GM12878 (cell line): Measurements from ENCODE around the gene GLB1L. TPM values are rescaled to one million over a fixed set of nuclear protein-coding genes. Genes with fewer than 3 reads are reported as not detected.

Experiments
- ESRRA ChIP-seq: IDR thresholded peaks from 2 replicates; pipeline ENCODE4 v1.6.1; 2012; ENCODE audit warnings: mild to moderate bottlenecking, low read length, improper control_type of control experiment
- GATAD2B ChIP-seq: fragments of 450-650 bp; conservative IDR thresholded peaks from 2 replicates; pipeline ENCODE4 v1.6.1; 2017; ENCODE audit warnings: low read depth, mild to moderate bottlenecking, moderate library complexity
- IRF4 ChIP-seq: IDR thresholded peaks from 2 replicates; pipeline ENCODE4 v1.6.1; 2011; ENCODE audit warnings: low read depth, low read length
- MEF2B ChIP-seq: fragments of 450-650 bp; IDR thresholded peaks from 2 replicates; pipeline ENCODE4 v1.6.1; 2018; ENCODE audit warnings: mild to moderate bottlenecking, moderate library complexity; ENCODE audit not compliant: partially characterized antibody, poor library complexity, severe bottlenecking
- NKRF ChIP-seq: fragments of 450-650 bp; conservative IDR thresholded peaks from 2 replicates; pipeline ENCODE4 v1.6.1; 2017; ENCODE audit warnings: mild to moderate bottlenecking, moderate library complexity
- POLR2AphosphoS5 ChIP-seq: IDR thresholded peaks from 2 replicates; pipeline ENCODE4 v1.6.1; 2011; ENCODE audit warnings: mild to moderate bottlenecking, low read length, inconsistent platforms
- RBBP5 ChIP-seq: fragments of 200-600 bp; sonication (generic); conservative IDR thresholded peaks from 2 replicates; pipeline ENCODE4 v1.6.1; 2016
- RELA ChIP-seq: fragments of 450-650 bp; IDR thresholded peaks from 2 replicates; pipeline ENCODE4 v1.8.0; 2014; ENCODE audit warnings: borderline replicate concordance; ENCODE audit not compliant: partially characterized antibody
- SUPT20H ChIP-seq: IDR thresholded peaks from 2 replicates; pipeline ENCODE4 v1.6.1; 2011; ENCODE audit warnings: low read depth, mild to moderate bottlenecking, low read length, moderate library complexity, borderline replicate concordance; ENCODE audit not compliant: control insufficient read depth
- YY1 ChIP-seq: IDR thresholded peaks from 2 replicates; pipeline ENCODE4 v1.6.1; 2011; ENCODE audit warnings: low read depth, mild to moderate bottlenecking, low read length
- ZBTB11 ChIP-seq: fragments of 450-650 bp; formaldehyde crosslinking; IDR thresholded peaks from 2 replicates; pipeline ENCODE4 v1.5.0; 2022; ENCODE audit warnings: mild to moderate bottlenecking, missing genetic modification characterization
- ZNF207 ChIP-seq: fragments of 450-650 bp; IDR thresholded peaks from 2 replicates; pipeline ENCODE4 v1.6.1; 2014; ENCODE audit warnings: antibody characterized with exemption, mild to moderate bottlenecking, borderline replicate concordance
- ZNF24 ChIP-seq: fragments of 450-650 bp; IDR thresholded peaks from 2 replicates; pipeline ENCODE4 v1.6.1; 2017; ENCODE audit warnings: antibody characterized with exemption, mild to moderate bottlenecking
- ZNF384 ChIP-seq: IDR thresholded peaks from 2 replicates; pipeline ENCODE4 v1.6.1; 2012; ENCODE audit warnings: low read depth, mild to moderate bottlenecking, low read length, improper control_type of control experiment, borderline replicate concordance
- polyA plus RNA-seq, 11 experiments: library from polyadenylated mRNA; depleted of rRNA in 4 of 11; unstranded in 6 of 11; stranded (reverse) in 5 of 11; fragments of >200 nt; fragmentation: Nextera tagmentation in 4 of 11; fragmentation: Illumina TruSeq in 1 of 11; extraction: Ambion mirVana in 4 of 11; extraction: Trizol in 1 of 11; gene quantifications; 1 replicate in 1 of 11; 2 replicates in 10 of 11; pipeline versions ENCODE4 v1.2.1 to v1.2.3, GENCODE V29; 2011 to 2016; ENCODE audit warnings: inconsistent platforms in 2 of 11, missing spikeins in 2 of 11, low read depth in 1 of 11
- total RNA-seq, 4 experiments: library from RNA; depleted of rRNA in 3 of 4; stranded (reverse); fragments of >200 nt in 3 of 4; fragmentation: Illumina TruSeq in 1 of 4; extraction: Trizol in 1 of 4; gene quantifications; 2 replicates each; pipeline versions ENCODE4 v1.2.1 to v1.2.3, GENCODE V29; 2013 to 2021
- TF ChIP-seq, protein P1 (sequence below): IDR thresholded peaks from 2 replicates; pipeline ENCODE4 v1.6.1; 2011; ENCODE audit warnings: mild to moderate bottlenecking, low read depth, low read length, moderate library complexity; ENCODE audit not compliant: insufficient replicate concordance
- TF ChIP-seq, protein P2 (sequence below): fragments of 450-650 bp; IDR thresholded peaks from 2 replicates; pipeline ENCODE4 v1.6.1; 2017; ENCODE audit warnings: antibody characterized with exemption, mild to moderate bottlenecking, moderate library complexity
- TF ChIP-seq, protein P3 (sequence below): fragments of 450-650 bp; IDR thresholded peaks from 2 replicates; pipeline ENCODE4 v1.6.1; 2016; ENCODE audit warnings: mild to moderate bottlenecking

Gene GLB1L
- total and polyA plus RNA-seq, 10 of the 15 experiments (the other 5 are each of a cell fraction or from before 2014, with no cell fraction given), result 0.29 to 4.6 (median 2.7) TPM

DNA sequence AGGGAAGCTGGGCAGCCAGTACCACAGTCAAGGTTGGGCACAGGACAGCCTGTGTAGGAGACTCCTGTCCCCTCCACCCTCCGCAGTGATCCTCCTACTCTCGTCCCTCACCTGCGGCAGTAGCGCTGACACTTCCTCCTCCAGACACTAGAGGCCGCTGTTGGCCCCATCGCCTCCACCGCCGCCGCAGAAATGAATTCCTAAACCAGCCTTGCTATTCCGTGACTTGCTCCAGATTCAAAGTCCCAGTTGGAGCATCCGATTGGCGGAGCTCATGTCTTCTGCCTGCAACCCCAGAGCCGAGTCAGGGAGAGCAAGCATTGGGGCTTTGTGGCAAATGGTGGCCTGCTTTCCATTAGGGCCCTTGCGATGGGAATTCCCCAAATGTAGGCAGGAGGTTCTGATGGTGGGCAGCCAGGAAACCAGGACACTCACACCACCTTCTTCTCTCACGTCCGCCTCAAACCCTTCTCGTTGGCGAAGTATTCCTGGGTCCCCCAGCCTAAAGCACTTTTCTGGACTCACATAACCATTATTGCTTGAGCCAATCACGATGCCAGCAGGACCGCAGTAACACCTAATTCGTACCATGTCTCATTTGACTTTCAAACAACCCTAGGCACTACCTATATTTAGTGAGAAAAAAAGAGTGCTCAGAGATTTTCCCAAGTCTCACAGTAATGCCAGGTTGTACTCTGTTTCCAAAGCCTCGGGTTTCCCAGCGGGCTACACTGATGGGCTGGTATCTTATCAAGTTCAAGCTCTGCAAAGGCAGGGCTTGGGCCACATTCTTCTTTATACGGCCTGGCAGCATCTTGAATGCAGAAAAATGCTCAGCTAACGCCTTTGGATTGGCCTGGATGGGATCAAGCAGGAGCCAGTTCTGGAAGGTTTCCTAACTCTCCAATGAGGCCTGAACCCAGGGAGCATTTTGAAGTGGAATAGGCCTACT lies 32.7 kb upstream of the GLB1L start (continued):
- TF ChIP-seq NKRF, result peak; percentile 36; the same call in 1 of the 2 replicates
- TF ChIP-seq ZNF207, result no peak; the same call in 1 of the 2 replicates
- TF ChIP-seq ZBTB11 (CRISPR knock-in tag), result no peak
- TF ChIP-seq RELA, result peak; percentile 91
- TF ChIP-seq, protein P1, sequence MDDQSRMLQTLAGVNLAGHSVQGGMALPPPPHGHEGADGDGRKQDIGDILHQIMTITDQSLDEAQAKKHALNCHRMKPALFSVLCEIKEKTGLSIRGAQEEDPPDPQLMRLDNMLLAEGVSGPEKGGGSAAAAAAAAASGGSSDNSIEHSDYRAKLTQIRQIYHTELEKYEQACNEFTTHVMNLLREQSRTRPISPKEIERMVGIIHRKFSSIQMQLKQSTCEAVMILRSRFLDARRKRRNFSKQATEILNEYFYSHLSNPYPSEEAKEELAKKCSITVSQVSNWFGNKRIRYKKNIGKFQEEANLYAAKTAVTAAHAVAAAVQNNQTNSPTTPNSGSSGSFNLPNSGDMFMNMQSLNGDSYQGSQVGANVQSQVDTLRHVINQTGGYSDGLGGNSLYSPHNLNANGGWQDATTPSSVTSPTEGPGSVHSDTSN, result no peak
- TF ChIP-seq, protein P2, sequence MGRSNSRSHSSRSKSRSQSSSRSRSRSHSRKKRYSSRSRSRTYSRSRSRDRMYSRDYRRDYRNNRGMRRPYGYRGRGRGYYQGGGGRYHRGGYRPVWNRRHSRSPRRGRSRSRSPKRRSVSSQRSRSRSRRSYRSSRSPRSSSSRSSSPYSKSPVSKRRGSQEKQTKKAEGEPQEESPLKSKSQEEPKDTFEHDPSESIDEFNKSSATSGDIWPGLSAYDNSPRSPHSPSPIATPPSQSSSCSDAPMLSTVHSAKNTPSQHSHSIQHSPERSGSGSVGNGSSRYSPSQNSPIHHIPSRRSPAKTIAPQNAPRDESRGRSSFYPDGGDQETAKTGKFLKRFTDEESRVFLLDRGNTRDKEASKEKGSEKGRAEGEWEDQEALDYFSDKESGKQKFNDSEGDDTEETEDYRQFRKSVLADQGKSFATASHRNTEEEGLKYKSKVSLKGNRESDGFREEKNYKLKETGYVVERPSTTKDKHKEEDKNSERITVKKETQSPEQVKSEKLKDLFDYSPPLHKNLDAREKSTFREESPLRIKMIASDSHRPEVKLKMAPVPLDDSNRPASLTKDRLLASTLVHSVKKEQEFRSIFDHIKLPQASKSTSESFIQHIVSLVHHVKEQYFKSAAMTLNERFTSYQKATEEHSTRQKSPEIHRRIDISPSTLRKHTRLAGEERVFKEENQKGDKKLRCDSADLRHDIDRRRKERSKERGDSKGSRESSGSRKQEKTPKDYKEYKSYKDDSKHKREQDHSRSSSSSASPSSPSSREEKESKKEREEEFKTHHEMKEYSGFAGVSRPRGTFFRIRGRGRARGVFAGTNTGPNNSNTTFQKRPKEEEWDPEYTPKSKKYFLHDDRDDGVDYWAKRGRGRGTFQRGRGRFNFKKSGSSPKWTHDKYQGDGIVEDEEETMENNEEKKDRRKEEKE, result no peak
- TF ChIP-seq YY1, result peak; percentile 78
- no peak; the same call in 1 of the 2 replicates for TF ChIP-seq IRF4
- TF ChIP-seq ESRRA, result peak; percentile 82; the same call in 1 of the 2 replicates
- TF ChIP-seq POLR2AphosphoS5, result no peak
- peak; percentile 7; the same call in 1 of the 2 replicates for TF ChIP-seq ZNF384
- TF ChIP-seq, protein P3, sequence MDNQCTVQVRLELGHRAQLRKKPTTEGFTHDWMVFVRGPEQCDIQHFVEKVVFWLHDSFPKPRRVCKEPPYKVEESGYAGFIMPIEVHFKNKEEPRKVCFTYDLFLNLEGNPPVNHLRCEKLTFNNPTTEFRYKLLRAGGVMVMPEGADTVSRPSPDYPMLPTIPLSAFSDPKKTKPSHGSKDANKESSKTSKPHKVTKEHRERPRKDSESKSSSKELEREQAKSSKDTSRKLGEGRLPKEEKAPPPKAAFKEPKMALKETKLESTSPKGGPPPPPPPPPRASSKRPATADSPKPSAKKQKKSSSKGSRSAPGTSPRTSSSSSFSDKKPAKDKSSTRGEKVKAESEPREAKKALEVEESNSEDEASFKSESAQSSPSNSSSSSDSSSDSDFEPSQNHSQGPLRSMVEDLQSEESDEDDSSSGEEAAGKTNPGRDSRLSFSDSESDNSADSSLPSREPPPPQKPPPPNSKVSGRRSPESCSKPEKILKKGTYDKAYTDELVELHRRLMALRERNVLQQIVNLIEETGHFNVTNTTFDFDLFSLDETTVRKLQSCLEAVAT, result peak; percentile 83; the same call in 1 of the 2 replicates
- no peak for TF ChIP-seq ZNF24
- peak; percentile 42 for TF ChIP-seq GATAD2B
- TF ChIP-seq SUPT20H, result no peak
- TF ChIP-seq MEF2B, result peak; percentile 6
- TF ChIP-seq RBBP5, result no peak
